GM23338 (cell line): ENCODE results near the gene GPR143. TPM values are rescaled to one million over a fixed set of nuclear protein-coding genes. Genes with fewer than 3 reads are reported as not detected.

ENCODE experiments used
- ATAC-seq: fragments of 200-7000 bp; cut with Tn5 transposase; 3 replicates; pipeline ENCODE4 v1.9.1; 2020
- DNase-seq: peaks from one replicate; pipeline ENCODE4 v3.0.0-alpha.2; 2015; ENCODE audit warnings: low spot score
- H2AFZ ChIP-seq: fragments of 200-600 bp; sonication (generic); 2 replicates; pipeline ENCODE4 v1.8.0; 2016; ENCODE audit warnings: antibody characterized with exemption, mild to moderate bottlenecking, moderate library complexity
- H3F3A ChIP-seq: fragments of 200-600 bp; sonication (generic); replicated peaks from 2 replicates; pipeline ENCODE4 v1.8.0; 2017; ENCODE audit warnings: antibody characterized with exemption, mixed run types, low read depth
- H3K27ac ChIP-seq: fragments of 200-600 bp; sonication (generic); 2 replicates; pipeline ENCODE4 v1.6.1; 2016; ENCODE audit warnings: low read depth
- H3K27me3 ChIP-seq: fragments of 200-600 bp; sonication (generic); 2 replicates; pipeline ENCODE4 v1.8.0; 2016; ENCODE audit warnings: mild to moderate bottlenecking, mixed run types, moderate library complexity; ENCODE audit not compliant: insufficient read depth
- H3K36me3 ChIP-seq: fragments of 200-600 bp; sonication (generic); 2 replicates; pipeline ENCODE4 v1.8.0; 2016; ENCODE audit warnings: mild to moderate bottlenecking; ENCODE audit not compliant: insufficient read depth
- H3K4me1 ChIP-seq: fragments of 200-600 bp; sonication (generic); 2 replicates; pipeline ENCODE4 v1.8.0; 2016; ENCODE audit warnings: mild to moderate bottlenecking, moderate library complexity; ENCODE audit not compliant: insufficient read depth
- H3K4me2 ChIP-seq: fragments of 200-600 bp; sonication (generic); 2 replicates; pipeline ENCODE4 v1.7.1; 2017; ENCODE audit warnings: mixed run types
- H3K4me3 ChIP-seq: fragments of 200-600 bp; sonication (generic); 2 replicates; pipeline ENCODE4 v1.6.1; 2016; ENCODE audit warnings: mixed run types
- H3K79me2 ChIP-seq: fragments of 200-600 bp; sonication (generic); replicated peaks from 2 replicates; pipeline ENCODE4 v1.8.0; 2017; ENCODE audit warnings: mild to moderate bottlenecking; ENCODE audit not compliant: insufficient read depth
- H3K9me2 ChIP-seq: fragments of 200-600 bp; sonication (generic); 2 replicates; pipeline ENCODE4 v1.8.0; 2017; ENCODE audit not compliant: insufficient read depth
- H4K20me1 ChIP-seq: fragments of 200-600 bp; sonication (generic); replicated peaks from 2 replicates; pipeline ENCODE4 v1.8.0; 2017; ENCODE audit warnings: mild to moderate bottlenecking; ENCODE audit not compliant: insufficient read depth
- H3K27ac Mint-ChIP-seq: 2 replicates; pipeline ENCODE4 v1.8.0; 2020; ENCODE audit warnings: inconsistent platforms, mild to moderate bottlenecking, moderate library complexity, mixed read lengths
- H3K27me3 Mint-ChIP-seq: 3 replicates; pipeline ENCODE4 v1.8.0; 2022; ENCODE audit warnings: low read depth, mild to moderate bottlenecking, moderate library complexity, mixed read lengths, inconsistent platforms; ENCODE audit not compliant: insufficient read depth, poor library complexity
- H3K36me3 Mint-ChIP-seq: 3 replicates; pipeline ENCODE4 v1.8.0; 2021; ENCODE audit warnings: low read depth, mild to moderate bottlenecking, inconsistent platforms, moderate library complexity, mixed read lengths
- H3K4me1 Mint-ChIP-seq: 3 replicates; pipeline ENCODE4 v1.8.0; 2020; ENCODE audit warnings: mild to moderate bottlenecking, inconsistent platforms, mixed read lengths
- H3K4me3 Mint-ChIP-seq: 3 replicates; pipeline ENCODE4 v1.8.0; 2021; ENCODE audit warnings: moderate library complexity, mild to moderate bottlenecking, inconsistent platforms, mixed read lengths
- H3K9me3 Mint-ChIP-seq: 3 replicates; pipeline ENCODE4 v1.8.0; 2020; ENCODE audit warnings: moderate library complexity, mild to moderate bottlenecking, inconsistent platforms, mixed read lengths
- CREB1 ChIP-seq: fragments of 250-450 bp; sonication (Bioruptor Pico); IDR thresholded peaks from 2 replicates; pipeline ENCODE4 v1.5.0; 2020; ENCODE audit warnings: low read depth, mild to moderate bottlenecking, moderate library complexity
- ETS1 ChIP-seq: IDR thresholded peaks from 2 replicates; pipeline ENCODE4 v1.6.1; 2016; ENCODE audit warnings: antibody characterized with exemption
- EZH2 ChIP-seq: fragments of 200-600 bp; sonication (generic); IDR thresholded peaks from one replicate; pipeline ENCODE4 v1.8.0; 2017; ENCODE audit warnings: antibody characterized with exemption, mild to moderate bottlenecking, low read depth; ENCODE audit not compliant: unreplicated experiment
- EZH2phosphoT487 ChIP-seq: fragments of 200-600 bp; sonication (generic); IDR thresholded peaks from one replicate; pipeline ENCODE4 v1.8.1; 2018; ENCODE audit warnings: antibody characterized with exemption; ENCODE audit not compliant: unreplicated experiment
- JUNB ChIP-seq: IDR thresholded peaks from one replicate; pipeline ENCODE4 v1.6.1; 2016; ENCODE audit warnings: antibody characterized with exemption; ENCODE audit not compliant: unreplicated experiment
- NANOG ChIP-seq: IDR thresholded peaks from 2 replicates; pipeline ENCODE4 v1.6.1; 2016; ENCODE audit warnings: antibody characterized with exemption, borderline replicate concordance
- POLR2AphosphoS5 ChIP-seq: IDR thresholded peaks from 2 replicates; pipeline ENCODE4 v1.6.1; 2016; ENCODE audit warnings: antibody characterized with exemption, low read depth
- REST ChIP-seq: IDR thresholded peaks from one replicate; pipeline ENCODE4 v1.6.1; 2018; ENCODE audit warnings: antibody characterized with exemption; ENCODE audit not compliant: unreplicated experiment
- STAT1 ChIP-seq: IDR thresholded peaks from one replicate; pipeline ENCODE4 v1.6.1; 2016; ENCODE audit warnings: antibody characterized with exemption; ENCODE audit not compliant: unreplicated experiment
- ZNF114 ChIP-seq: fragments of 250-450 bp; sonication (Bioruptor Pico); IDR thresholded peaks from 2 replicates; pipeline ENCODE4 v1.5.0; 2020; ENCODE audit warnings: mild to moderate bottlenecking, moderate library complexity
- ZNF331 ChIP-seq: fragments of 250-450 bp; sonication (Bioruptor Pico); IDR thresholded peaks from 2 replicates; pipeline ENCODE4 v1.5.0; 2020; ENCODE audit warnings: low read depth, mild to moderate bottlenecking, moderate library complexity
- polyA plus RNA-seq: library from polyadenylated mRNA; unstranded; fragments of >200 nt; fragmentation: Nextera tagmentation; extraction: Ambion mirVana; gene quantifications from 2 replicates; pipeline ENCODE4 v1.2.1, GENCODE V29; 2016
- total RNA-seq: library from RNA; depleted of rRNA; stranded (reverse); fragments of >200 nt; shearing (Covaris generic); gene quantifications from 2 replicates; pipeline ENCODE4 v1.2.3, GENCODE V29; 2014
- TF ChIP-seq, protein P1 (sequence below): fragments of 250-450 bp; sonication (Bioruptor Pico); IDR thresholded peaks from 2 replicates; pipeline ENCODE4 v1.5.0; 2020; ENCODE audit warnings: mild to moderate bottlenecking, moderate library complexity
- TF ChIP-seq, protein P2 (sequence below), 2 experiments: fragments of 200-600 bp in 1 of 2; sonication (generic) in 1 of 2; conservative IDR thresholded peaks; 2 replicates each; pipeline versions ENCODE4 v1.5.1 to v1.6.1; 2016 to 2017; ENCODE audit warnings: antibody characterized with exemption in 2 of 2, low read depth in 2 of 2, mild to moderate bottlenecking in 2 of 2, moderate library complexity in 1 of 2

The GPR143 gene
- total and polyA plus RNA-seq, 2 experiments from 2014 or later = 7.4 to 13.0 TPM

GRCh38 chrX:9690046-9690445, 75.6 kb downstream of the GPR143 start:
- Histone ChIP-seq H3K27ac (no peak overlapping the region), H3K36me3 (no peaks in the 10 kb centered on the region), H3F3A (no peaks in the 10 kb centered on the region), H3K9me2 (no peaks in the 10 kb centered on the region), H2AFZ (no peak overlapping the region), H3K27me3 (no peaks in the 10 kb centered on the region), H3K4me3 (no peak overlapping the region), H4K20me1 (no peaks in the 10 kb centered on the region), H3K4me2 (no peak overlapping the region), H3K4me1 (no peaks in the 10 kb centered on the region), H3K79me2 (no peaks in the 10 kb centered on the region)
- TF ChIP-seq REST = no peak
- TF ChIP-seq ZNF331 (CRISPR knock-in tag) = no peak
- no peak for TF ChIP-seq JUNB
- no peak for TF ChIP-seq POLR2AphosphoS5
- TF ChIP-seq STAT1 = no peak
- TF ChIP-seq, protein P1, sequence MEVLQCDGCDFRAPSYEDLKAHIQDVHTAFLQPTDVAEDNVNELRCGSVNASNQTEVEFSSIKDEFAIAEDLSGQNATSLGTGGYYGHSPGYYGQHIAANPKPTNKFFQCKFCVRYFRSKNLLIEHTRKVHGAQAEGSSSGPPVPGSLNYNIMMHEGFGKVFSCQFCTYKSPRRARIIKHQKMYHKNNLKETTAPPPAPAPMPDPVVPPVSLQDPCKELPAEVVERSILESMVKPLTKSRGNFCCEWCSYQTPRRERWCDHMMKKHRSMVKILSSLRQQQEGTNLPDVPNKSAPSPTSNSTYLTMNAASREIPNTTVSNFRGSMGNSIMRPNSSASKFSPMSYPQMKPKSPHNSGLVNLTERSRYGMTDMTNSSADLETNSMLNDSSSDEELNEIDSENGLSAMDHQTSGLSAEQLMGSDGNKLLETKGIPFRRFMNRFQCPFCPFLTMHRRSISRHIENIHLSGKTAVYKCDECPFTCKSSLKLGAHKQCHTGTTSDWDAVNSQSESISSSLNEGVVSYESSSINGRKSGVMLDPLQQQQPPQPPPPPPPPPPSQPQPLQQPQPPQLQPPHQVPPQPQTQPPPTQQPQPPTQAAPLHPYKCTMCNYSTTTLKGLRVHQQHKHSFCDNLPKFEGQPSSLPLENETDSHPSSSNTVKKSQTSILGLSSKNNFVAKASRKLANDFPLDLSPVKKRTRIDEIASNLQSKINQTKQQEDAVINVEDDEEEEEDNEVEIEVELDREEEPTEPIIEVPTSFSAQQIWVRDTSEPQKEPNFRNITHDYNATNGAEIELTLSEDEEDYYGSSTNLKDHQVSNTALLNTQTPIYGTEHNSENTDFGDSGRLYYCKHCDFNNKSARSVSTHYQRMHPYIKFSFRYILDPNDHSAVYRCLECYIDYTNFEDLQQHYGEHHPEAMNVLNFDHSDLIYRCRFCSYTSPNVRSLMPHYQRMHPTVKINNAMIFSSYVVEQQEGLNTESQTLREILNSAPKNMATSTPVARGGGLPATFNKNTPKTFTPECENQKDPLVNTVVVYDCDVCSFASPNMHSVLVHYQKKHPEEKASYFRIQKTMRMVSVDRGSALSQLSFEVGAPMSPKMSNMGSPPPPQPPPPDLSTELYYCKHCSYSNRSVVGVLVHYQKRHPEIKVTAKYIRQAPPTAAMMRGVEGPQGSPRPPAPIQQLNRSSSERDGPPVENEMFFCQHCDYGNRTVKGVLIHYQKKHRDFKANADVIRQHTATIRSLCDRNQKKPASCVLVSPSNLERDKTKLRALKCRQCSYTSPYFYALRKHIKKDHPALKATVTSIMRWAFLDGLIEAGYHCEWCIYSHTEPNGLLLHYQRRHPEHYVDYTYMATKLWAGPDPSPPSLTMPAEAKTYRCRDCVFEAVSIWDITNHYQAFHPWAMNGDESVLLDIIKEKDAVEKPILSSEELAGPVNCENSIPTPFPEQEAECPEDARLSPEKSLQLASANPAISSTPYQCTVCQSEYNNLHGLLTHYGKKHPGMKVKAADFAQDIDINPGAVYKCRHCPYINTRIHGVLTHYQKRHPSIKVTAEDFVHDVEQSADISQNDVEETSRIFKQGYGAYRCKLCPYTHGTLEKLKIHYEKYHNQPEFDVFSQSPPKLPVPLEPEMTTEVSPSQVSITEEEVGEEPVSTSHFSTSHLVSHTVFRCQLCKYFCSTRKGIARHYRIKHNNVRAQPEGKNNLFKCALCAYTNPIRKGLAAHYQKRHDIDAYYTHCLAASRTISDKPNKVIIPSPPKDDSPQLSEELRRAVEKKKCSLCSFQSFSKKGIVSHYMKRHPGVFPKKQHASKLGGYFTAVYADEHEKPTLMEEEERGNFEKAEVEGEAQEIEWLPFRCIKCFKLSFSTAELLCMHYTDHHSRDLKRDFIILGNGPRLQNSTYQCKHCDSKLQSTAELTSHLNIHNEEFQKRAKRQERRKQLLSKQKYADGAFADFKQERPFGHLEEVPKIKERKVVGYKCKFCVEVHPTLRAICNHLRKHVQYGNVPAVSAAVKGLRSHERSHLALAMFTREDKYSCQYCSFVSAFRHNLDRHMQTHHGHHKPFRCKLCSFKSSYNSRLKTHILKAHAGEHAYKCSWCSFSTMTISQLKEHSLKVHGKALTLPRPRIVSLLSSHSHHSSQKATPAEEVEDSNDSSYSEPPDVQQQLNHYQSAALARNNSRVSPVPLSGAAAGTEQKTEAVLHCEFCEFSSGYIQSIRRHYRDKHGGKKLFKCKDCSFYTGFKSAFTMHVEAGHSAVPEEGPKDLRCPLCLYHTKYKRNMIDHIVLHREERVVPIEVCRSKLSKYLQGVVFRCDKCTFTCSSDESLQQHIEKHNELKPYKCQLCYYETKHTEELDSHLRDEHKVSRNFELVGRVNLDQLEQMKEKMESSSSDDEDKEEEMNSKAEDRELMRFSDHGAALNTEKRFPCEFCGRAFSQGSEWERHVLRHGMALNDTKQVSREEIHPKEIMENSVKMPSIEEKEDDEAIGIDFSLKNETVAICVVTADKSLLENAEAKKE = no peak
- TF ChIP-seq, protein P2, sequence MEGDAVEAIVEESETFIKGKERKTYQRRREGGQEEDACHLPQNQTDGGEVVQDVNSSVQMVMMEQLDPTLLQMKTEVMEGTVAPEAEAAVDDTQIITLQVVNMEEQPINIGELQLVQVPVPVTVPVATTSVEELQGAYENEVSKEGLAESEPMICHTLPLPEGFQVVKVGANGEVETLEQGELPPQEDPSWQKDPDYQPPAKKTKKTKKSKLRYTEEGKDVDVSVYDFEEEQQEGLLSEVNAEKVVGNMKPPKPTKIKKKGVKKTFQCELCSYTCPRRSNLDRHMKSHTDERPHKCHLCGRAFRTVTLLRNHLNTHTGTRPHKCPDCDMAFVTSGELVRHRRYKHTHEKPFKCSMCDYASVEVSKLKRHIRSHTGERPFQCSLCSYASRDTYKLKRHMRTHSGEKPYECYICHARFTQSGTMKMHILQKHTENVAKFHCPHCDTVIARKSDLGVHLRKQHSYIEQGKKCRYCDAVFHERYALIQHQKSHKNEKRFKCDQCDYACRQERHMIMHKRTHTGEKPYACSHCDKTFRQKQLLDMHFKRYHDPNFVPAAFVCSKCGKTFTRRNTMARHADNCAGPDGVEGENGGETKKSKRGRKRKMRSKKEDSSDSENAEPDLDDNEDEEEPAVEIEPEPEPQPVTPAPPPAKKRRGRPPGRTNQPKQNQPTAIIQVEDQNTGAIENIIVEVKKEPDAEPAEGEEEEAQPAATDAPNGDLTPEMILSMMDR (conservative IDR thresholded peaks at IDR 0.05; ENCODE audit: low read depth in 2 of 2) = no peak
- TF ChIP-seq CREB1 (CRISPR knock-in tag) = no peak
- TF ChIP-seq EZH2 = no peak
- TF ChIP-seq ETS1 = no peak
- no peak for TF ChIP-seq ZNF114 (CRISPR knock-in tag)
- no peak for TF ChIP-seq NANOG
- no peak for TF ChIP-seq EZH2phosphoT487
- Mint-ChIP-seq H3K36me3 (peaks cover 28% of the 10 kb centered on the region), H3K27ac (no peak overlapping the region), H3K4me3 (no peak overlapping the region), H3K4me1 (no peaks in the 10 kb centered on the region), H3K27me3 (peaks cover 6% of the 10 kb centered on the region), H3K9me3 (no peaks in the 10 kb centered on the region)
- DNase-seq (no peak), ATAC-seq (no peak)
